Esophagus squamous epithelium (tissue), 5 donors: Measurements from ENCODE around the gene NHS. TPM values are rescaled to one million over a fixed set of nuclear protein-coding genes. Genes with fewer than 3 reads are reported as not detected.

Source experiments
- DNase-seq: peaks from one replicate; lab custom pipeline; 2025; lab: John Stamatoyannopoulos, UW
- H3K27ac ChIP-seq, 4 donors: fragments of 200-600 bp; sonication (generic); one replicate each; pipeline ENCODE4 v1.5.1; 2016 to 2019; ENCODE audit warnings: mild to moderate bottlenecking in 1 of 4
- H3K27me3 ChIP-seq, 4 donors: fragments of 200-600 bp; sonication (generic); 1 replicate in 3 of 4; 2 replicates in 1 of 4; pipeline versions ENCODE4 v1.5.1 to v1.6.0; 2017 to 2021; ENCODE audit warnings: antibody characterized with exemption in 1 of 4
- H3K36me3 ChIP-seq, 3 donors: fragments of 200-600 bp; sonication (generic); one replicate each; pipeline ENCODE4 v1.5.1; 2016 to 2019
- H3K4me1 ChIP-seq, 3 donors: fragments of 200-600 bp; sonication (generic); one replicate each; pipeline ENCODE4 v1.5.1; 2017 to 2019
- H3K4me3 ChIP-seq, 4 donors: fragments of 200-600 bp; sonication (generic); 1 replicate in 3 of 4; 2 replicates in 1 of 4; pipeline ENCODE4 v1.5.1; 2016 to 2019; ENCODE audit warnings: mild to moderate bottlenecking in 2 of 4, moderate library complexity in 1 of 4
- H3K9me3 ChIP-seq, 3 donors: fragments of 200-600 bp; sonication (generic); one replicate each; pipeline ENCODE4 v1.5.1; 2016 to 2019
- CTCF ChIP-seq, 6 experiments: fragments of 450-650 bp in 4 of 6; fragments of 200-600 bp in 2 of 6; sonication (generic) in 2 of 6; IDR thresholded peaks; one replicate each; pipeline ENCODE4 v1.5.1; 2016 to 2019; ENCODE audit warnings: antibody characterized with exemption in 6 of 6, mild to moderate bottlenecking in 4 of 6, moderate library complexity in 4 of 6
- POLR2A ChIP-seq, 4 donors: fragments of 450-650 bp; IDR thresholded peaks; one replicate each; pipeline ENCODE4 v1.6.1; 2017; ENCODE audit warnings: antibody characterized with exemption in 4 of 4, mild to moderate bottlenecking in 4 of 4, moderate library complexity in 3 of 4
- WGBS, 2 donors: methylation state at CpG; one replicate each; pipeline ENCODE4 v1.1.5; 2018; 5-methylcytosine and 5-hydroxymethylcytosine counted together
- intact Hi-C: fragments of 100-400 bp; cut with DNase I; formaldehyde crosslinking; loops from one replicate; pipeline ENCODE4 v1.15.0; 2022
- total RNA-seq, 4 donors: library from RNA; depleted of rRNA; stranded (reverse); fragments of >200 nt; gene quantifications; one replicate each; pipeline ENCODE4 v1.1.0, GENCODE V29; 2016
- donor health status: DM: yes; HTN: yes; CAD: no.

The NHS gene
- total RNA-seq, 4 donors from 2014 or later: 1.2 to 3.4 (median 2.6) TPM

- Histone ChIP-seq H3K27me3 (no peaks in the 10 kb centered on the region), H3K27ac (no peak overlapping the region), H3K36me3 (no peaks in the 10 kb centered on the region), H3K4me3 (no peak overlapping the region), H3K4me1 (peaks cover 0 to 31% (median 9%) of the 10 kb centered on the region in 3 donors), H3K9me3 (no peaks in the 10 kb centered on the region)
- WGBS, 2 donors: 39 to 88% methylated on average over 2 of the region's 2 CpGs
- DNase-seq: no peak
- intact Hi-C loops: loop anchor here (10.0 kb wide), 1 partner anchor 76 kb away; no protein-coding TSS in a partner anchor
- no peak for TF ChIP-seq POLR2A (IDR thresholded peaks at IDR 0.05)
Measured at GRCh38 chrX:17410651-17411050, 35.7 kb downstream of the NHS start.

GRCh38 chrX:17411205-17411604, 36.2 kb downstream of the NHS start:
- Histone ChIP-seq H3K9me3 (no peaks in the 10 kb centered on the region), H3K27me3 (no peaks in the 10 kb centered on the region), H3K27ac (no peak overlapping the region), H3K4me3 (no peak overlapping the region), H3K4me1 (peaks cover 0 to 31% (median 9%) of the 10 kb centered on the region in 3 donors), H3K36me3 (no peaks in the 10 kb centered on the region)
- TF ChIP-seq POLR2A (IDR thresholded peaks at IDR 0.05) (no peak), CTCF (IDR thresholded peaks at IDR 0.05) (no peak)
- 70 to 78% methylated on average over 2 to 4 of the region's 4 CpGs for WGBS, 2 donors
- DNase-seq: no peak
- intact Hi-C loops: loop anchor here (10.0 kb wide), 1 partner anchor 76 kb away; no protein-coding TSS in a partner anchor

- WGBS, 2 donors: 45 to 47% methylated on average over 4 of the region's 4 CpGs
- H3K9me3 ChIP-seq: no peaks in the 10 kb centered on the region
- no peak overlapping the region for H3K27ac ChIP-seq
- no peaks in the 10 kb centered on the region for H3K36me3 ChIP-seq
- peaks cover 0 to 31% (median 9%) of the 10 kb centered on the region in 3 donors for H3K4me1 ChIP-seq
- no peak for DNase-seq
- TF ChIP-seq POLR2A (IDR thresholded peaks at IDR 0.05) (no peak), CTCF (IDR thresholded peaks at IDR 0.05) (no peak)
- no peaks in the 10 kb centered on the region for H3K27me3 ChIP-seq
- H3K4me3 ChIP-seq: no peak overlapping the region
- intact Hi-C loops: loop anchor here (10.0 kb wide), 1 partner anchor 78 kb away; no protein-coding TSS in a partner anchor
Measured at GRCh38 chrX:17412692-17413091, 37.7 kb downstream of the NHS start.

- no peak for DNase-seq
Measured at GRCh38 chrX:17413228-17413627, 38.2 kb downstream of the NHS start.

GRCh38 chrX:17414027-17414658, 39.1 kb downstream of the NHS start:
- intact Hi-C loops: loop anchor here (10.0 kb wide), 1 partner anchor 79 kb away; no protein-coding TSS in a partner anchor
- DNase-seq: no peak
- no peak overlapping the region for H3K27ac ChIP-seq
- TF ChIP-seq POLR2A (IDR thresholded peaks at IDR 0.05) (no peak), CTCF (IDR thresholded peaks at IDR 0.05) (no peak)
- no peaks in the 10 kb centered on the region for H3K9me3 ChIP-seq
- no peak overlapping the region for H3K4me3 ChIP-seq
- no peaks in the 10 kb centered on the region for H3K27me3 ChIP-seq
- peaks cover 0 to 31% (median 9%) of the 10 kb centered on the region in 3 donors for H3K4me1 ChIP-seq
- no peaks in the 10 kb centered on the region for H3K36me3 ChIP-seq
- WGBS, 2 donors: 49% methylated on average over 7 of the region's 7 CpGs; no CpG with 5 or more reads in 1 of the 2 donors

More at GRCh38 chrX:17413228-17413627, 38.2 kb downstream of the NHS start:
- H3K27ac ChIP-seq: no peak overlapping the region
- no peak overlapping the region for H3K4me3 ChIP-seq
- no peaks in the 10 kb centered on the region for H3K36me3 ChIP-seq
- peaks cover 0 to 31% (median 9%) of the 10 kb centered on the region in 3 donors for H3K4me1 ChIP-seq
- WGBS, 2 donors: 35 to 50% methylated on average over 4 of the region's 4 CpGs
- no peaks in the 10 kb centered on the region for H3K9me3 ChIP-seq
- TF ChIP-seq POLR2A (IDR thresholded peaks at IDR 0.05) (no peak), CTCF (IDR thresholded peaks at IDR 0.05) (no peak)
- intact Hi-C loops: loop anchor here (10.0 kb wide), 1 partner anchor 78 kb away; no protein-coding TSS in a partner anchor
- no peaks in the 10 kb centered on the region for H3K27me3 ChIP-seq
